DMS53 treated with DMSO at 0.1 percent for 48 hours (cell line): Measurements from ENCODE around the gene UACA.

Experiments used
- DNase-seq: peaks from one replicate; lab custom pipeline; 2025; ENCODE audit not compliant: unreplicated experiment; lab: John Stamatoyannopoulos, UW

Gene UACA

GRCh38 chr15:70783610-70784022 is 20.3 kb upstream of the UACA start:
- no peak for DNase-seq

GRCh38 chr15:70783041-70783440 is 19.7 kb upstream of the UACA start:
- DNase-seq: no peak

- no peak for DNase-seq
These were observed 17.9 kb upstream of the UACA start for GRCh38 chr15:70781236-70781635.

- DNase-seq: peak; percentile 9
These were observed 15.1 kb upstream of the UACA start for GRCh38 chr15:70778258-70779076.

GRCh38 chr15:70777170-70777926 is 14.0 kb upstream of the UACA start:
- DNase-seq: no peak

- DNase-seq: no peak
These were observed 11.8 kb upstream of the UACA start for GRCh38 chr15:70775160-70775559.

GRCh38 chr15:70772402-70772801 is 9.0 kb upstream of the UACA start:
- DNase-seq: no peak

GRCh38 chr15:70770863-70771262 is 7.5 kb upstream of the UACA start:
- DNase-seq: no peak

- DNase-seq: no peak
These were observed 5.0 kb upstream of the UACA start for GRCh38 chr15:70768257-70768883.

GRCh38 chr15:70767667-70768066 is 4.3 kb upstream of the UACA start:
- no peak for DNase-seq

- DNase-seq: no peak
These were observed 3.2 kb upstream of the UACA start for GRCh38 chr15:70766597-70766996.

- DNase-seq: no peak
These were observed 2.3 kb upstream of the UACA start for GRCh38 chr15:70765504-70766281.

- DNase-seq: no peak
These were observed 782 bp upstream of the UACA start for GRCh38 chr15:70763950-70764730.

GRCh38 chr15:70762469-70763119 is 764 bp downstream of the UACA start:
- peak; percentile 21 for DNase-seq

- DNase-seq: no peak
These were observed 1.4 kb downstream of the UACA start for GRCh38 chr15:70761931-70762468.

- no peak for DNase-seq
These were observed 2.3 kb downstream of the UACA start for GRCh38 chr15:70761046-70761445.

- DNase-seq: no peak
These were observed 4.4 kb downstream of the UACA start for GRCh38 chr15:70758790-70759462.

- DNase-seq: no peak
These were observed 5.7 kb downstream of the UACA start for GRCh38 chr15:70757627-70758026.

- DNase-seq: no peak
These were observed 8.5 kb downstream of the UACA start for GRCh38 chr15:70754862-70755261.
